AG10803 (cell line): ENCODE data around the gene SPTBN5.

Experiments
- DNase-seq: peaks from one replicate; pipeline ENCODE4 v3.0.0; 2010; ENCODE audit warnings: low read depth
- H3K4me3 ChIP-seq: 2 replicates; pipeline ENCODE4 v1.5.1; 2011; ENCODE audit warnings: mild to moderate bottlenecking, low read length, control low read depth
- TF ChIP-seq, protein P1 (sequence below): conservative IDR thresholded peaks from 2 replicates; pipeline ENCODE4 v1.5.1; 2011; ENCODE audit warnings: mild to moderate bottlenecking, low read length, control low read depth, inconsistent platforms

Gene SPTBN5

DNA sequence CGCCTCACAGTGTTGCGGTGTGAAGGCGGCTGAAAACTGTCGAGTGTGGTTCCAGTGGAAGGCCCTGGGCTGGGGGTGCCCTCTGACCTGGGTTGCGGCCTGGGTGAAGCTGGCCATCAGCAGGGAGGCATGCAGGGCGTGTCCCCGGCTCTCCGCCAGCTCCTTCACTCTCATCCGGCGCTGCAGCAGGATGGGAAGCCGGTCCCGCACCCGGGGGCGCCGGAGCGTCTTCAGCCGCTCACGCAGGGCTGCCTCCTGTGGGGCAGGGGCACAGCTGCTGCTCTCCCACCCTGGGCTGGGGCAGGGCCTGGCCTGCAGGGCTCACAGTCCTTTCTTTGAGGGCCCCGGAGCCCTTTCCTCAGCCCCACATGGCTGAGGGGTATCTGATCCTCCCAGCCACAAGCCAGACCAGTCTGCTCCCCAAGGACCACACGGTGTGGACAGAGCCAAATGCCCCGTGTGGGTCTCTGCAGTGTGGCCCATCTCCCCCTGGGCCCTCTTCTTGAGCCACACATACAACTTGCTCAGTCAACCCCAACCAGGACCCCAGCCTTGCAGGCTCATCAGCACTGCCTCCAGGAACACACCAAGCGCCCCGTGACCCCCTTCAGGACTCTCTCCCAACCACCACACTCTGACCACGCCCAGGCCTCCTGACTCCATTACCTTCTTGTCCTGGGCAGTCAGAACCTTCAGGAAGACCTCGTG lies 26.8 kb downstream of the SPTBN5 start:
- DNase-seq: no peak
- no peak overlapping the region for H3K4me3 ChIP-seq
- TF ChIP-seq, protein P1, sequence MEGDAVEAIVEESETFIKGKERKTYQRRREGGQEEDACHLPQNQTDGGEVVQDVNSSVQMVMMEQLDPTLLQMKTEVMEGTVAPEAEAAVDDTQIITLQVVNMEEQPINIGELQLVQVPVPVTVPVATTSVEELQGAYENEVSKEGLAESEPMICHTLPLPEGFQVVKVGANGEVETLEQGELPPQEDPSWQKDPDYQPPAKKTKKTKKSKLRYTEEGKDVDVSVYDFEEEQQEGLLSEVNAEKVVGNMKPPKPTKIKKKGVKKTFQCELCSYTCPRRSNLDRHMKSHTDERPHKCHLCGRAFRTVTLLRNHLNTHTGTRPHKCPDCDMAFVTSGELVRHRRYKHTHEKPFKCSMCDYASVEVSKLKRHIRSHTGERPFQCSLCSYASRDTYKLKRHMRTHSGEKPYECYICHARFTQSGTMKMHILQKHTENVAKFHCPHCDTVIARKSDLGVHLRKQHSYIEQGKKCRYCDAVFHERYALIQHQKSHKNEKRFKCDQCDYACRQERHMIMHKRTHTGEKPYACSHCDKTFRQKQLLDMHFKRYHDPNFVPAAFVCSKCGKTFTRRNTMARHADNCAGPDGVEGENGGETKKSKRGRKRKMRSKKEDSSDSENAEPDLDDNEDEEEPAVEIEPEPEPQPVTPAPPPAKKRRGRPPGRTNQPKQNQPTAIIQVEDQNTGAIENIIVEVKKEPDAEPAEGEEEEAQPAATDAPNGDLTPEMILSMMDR: no peak

DNA sequence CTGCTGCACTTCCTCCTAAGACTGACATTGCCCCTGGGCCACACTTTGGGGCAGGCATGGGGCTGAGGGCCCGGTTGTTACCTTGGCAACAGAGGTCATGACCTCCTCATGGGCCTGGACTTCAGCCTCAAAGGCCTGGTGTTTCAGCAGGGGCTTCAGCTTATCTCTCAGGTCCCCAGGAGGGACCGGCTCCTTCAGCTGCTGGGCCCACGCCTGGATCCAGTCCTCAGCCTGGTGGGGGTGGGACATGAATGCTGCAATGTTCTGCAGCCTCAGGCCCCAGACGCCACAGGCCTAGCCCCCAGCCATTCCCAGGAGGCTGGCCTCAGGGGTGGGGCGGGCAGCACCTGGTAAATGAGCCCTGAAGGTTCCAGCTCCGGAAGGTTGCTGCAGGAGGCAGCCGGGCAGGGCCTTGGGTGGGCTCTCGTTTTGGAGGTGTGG lies 27.6 kb downstream of the SPTBN5 start:
- no peak overlapping the region for H3K4me3 ChIP-seq
- DNase-seq: no peak
- TF ChIP-seq, protein P1: no peak

DNA sequence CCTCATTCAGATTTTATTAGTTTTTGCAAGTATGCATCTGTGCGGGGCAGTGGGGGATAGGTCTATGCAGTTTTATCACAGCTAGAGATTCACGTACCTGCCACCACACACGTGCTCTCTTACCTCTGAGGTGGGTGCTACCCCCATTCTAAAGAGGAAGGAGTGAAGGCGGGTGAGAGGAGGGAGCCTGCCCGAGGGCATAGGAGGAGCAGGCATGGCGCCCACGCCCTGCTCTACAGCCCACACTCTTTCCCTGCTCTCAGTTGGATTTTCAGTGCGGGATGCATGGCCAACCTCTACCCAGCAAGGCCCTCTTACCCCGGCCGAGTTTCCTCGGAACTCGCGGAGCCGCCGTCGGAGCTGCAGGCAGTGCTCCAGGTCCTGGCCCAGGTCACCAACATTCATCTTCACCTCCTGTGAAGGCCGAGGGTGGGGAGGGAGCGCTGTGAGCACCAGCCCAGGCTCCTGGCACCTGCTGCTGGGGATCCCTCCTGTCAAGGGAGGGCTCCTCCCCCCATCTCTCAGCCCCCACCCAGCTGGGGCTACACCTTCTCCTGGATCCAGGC lies 28.3 kb downstream of the SPTBN5 start:
- no peak for DNase-seq
- H3K4me3 ChIP-seq: no peak overlapping the region
- TF ChIP-seq, protein P1: no peak

DNA sequence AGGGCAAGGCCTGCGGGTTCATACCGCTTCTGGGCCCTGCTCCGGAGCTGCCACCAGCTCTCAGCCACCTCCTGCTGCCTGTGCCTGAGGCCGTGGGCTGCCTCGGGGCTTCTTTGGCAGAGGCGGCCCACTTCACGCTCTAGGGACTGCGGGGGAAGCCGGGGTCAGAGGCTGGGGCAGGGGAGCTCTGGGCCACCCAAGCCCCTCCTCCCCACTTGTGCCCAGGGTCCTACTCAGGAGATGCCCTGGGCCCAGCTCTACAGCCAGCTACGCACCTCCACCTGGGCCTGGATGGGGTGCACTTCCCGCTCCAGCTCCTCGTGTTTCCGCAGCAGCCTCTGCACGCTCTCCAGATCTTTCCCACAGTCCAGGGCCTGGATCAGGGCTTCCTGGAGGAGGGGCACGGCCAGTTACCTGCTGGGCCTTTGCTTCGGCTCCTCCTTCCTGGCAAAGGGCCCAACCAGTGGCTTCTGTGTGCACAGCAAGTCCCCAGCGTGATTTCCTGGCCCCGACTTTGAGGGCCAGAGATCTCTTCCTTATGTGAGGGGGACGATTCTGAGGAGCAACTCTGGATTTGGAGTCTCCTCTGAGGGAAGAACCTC lies 31.2 kb downstream of the SPTBN5 start:
- TF ChIP-seq, protein P1: no peak
- H3K4me3 ChIP-seq: no peak overlapping the region
- DNase-seq: no peak

DNA sequence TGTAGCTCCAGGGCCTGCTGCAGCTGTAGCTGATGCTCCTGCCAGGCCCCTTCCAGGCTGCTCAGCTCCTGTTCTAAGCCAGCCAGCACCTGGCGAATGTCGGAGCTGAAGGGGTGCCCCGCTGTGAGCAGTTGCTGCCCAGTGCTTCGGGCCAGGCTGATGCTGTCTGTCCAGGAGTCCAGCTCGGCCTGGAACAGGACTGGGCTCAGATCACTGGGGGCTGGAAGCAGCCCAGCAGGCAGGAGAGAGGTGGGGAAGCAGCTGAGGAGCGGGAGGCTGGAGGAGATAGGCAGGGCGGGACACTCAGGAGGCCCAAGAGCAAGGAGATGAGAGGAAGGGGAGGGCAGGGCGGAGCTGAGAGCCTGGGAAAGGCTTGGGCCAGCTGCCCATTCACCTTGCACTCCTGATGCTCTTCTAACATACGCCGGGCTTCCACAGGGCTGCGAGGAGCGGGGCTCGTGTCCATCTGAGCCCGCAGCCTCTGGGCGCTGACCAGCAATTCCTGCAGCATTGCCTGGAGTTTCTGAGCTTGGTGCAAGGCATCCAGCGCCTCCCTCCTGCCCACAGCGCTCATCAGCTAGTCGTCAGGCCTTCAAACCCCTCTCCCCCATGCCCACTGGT lies 32.0 kb downstream of the SPTBN5 start:
- H3K4me3 ChIP-seq: no peak overlapping the region
- TF ChIP-seq, protein P1: no peak
- no peak for DNase-seq

DNA sequence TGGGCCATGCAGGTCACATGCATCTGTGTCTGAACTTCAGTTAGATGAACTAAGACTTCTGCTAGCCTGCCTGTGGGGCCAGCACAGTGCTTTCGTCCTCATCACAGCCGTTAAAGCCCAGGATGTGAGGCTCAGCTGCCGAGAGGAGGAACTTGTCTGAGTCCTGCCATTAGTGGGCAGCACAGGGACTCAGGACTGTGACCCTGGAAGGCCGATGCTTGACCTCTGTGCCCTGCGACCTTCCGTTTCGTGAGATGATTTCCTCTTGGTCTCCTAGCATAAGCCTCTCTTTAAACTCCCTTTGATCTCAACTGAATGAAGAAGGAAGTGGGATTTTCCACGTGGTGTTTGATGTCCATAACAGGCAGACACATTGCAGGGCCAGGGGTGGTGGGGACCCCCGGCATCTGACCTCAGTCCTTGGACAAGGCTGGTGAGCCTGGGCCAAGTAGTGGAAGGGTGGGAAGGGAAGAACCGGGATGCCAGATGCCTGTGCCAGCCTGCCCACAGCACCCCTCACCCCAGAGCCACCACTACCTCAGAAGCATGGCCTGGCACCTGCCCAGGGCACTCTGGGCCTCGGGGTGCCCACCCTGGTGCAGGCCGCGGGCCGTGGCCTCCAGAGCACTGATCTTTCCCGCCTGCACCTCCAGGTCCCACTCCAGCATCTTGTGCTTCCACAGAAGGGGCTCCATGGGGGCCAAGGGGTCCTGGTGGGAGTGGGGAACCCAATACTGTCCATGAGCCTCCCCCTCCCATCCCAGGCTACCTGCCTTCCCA lies 33.6 kb downstream of the SPTBN5 start:
- no peak for DNase-seq
- no peak overlapping the region for H3K4me3 ChIP-seq
- TF ChIP-seq, protein P1: no peak
